ENCODE data around the gene PPP1R9B.

- TF ChIP-seq CTCF (IDR thresholded peaks at IDR 0.05) = no peak
- no peak for TF ChIP-seq POLR2A (IDR thresholded peaks at IDR 0.05)
Observed at GRCh38 chr17:50165066-50165465, 14.6 kb upstream of the PPP1R9B start.

All from breast epithelium (tissue), 3 donors.